ENCODE data around the gene ZBTB38.

DNA sequence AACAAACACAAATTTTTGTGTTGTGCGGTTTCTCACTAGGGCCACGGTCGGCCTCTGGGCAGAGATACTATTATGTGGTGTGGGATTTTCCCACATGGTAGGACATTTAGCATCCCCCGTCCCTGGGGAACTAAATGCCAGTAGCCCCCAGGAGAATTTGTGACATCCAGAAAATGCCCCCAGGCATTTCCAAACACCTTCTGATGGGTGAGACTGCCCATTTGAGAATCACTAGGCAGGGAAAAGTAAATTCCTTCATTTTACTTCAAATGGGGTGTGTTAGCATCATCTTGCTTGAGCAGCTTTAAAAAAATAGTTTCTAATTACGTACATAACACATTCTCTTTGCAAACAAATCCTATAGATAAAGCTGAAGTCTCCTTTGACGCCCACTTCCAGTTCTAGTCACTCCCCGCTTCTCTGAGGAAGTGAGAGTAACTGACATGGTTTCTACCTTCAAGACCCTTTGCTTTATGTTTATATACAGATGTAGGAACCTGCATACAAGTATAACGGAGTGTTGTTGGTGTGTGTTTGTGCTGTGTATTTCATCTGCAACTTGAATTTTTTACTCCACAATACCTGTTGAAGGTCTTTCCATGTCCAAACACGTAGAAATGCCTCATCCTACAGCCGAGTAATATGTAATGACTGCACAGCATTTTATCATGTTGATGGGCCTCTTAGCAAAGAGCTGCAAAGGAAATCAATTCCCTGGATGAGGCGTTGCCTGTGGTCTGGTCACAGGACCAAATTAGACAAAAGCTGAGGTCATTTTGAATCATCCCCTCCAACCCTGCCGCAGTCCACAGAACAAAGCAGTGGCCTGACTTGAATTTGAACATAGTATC is 31.4 kb upstream of the ZBTB38 start:
- TF ChIP-seq CTCF (IDR thresholded peaks at IDR 0.05) (no peak), EZH2phosphoT487 (IDR thresholded peaks at IDR 0.05) (no peak), EZH2 (IDR thresholded peaks at IDR 0.05) (no peak)
